Loucy (cell line): ENCODE data around the gene SRD5A3.

Experiments
- H2AFZ ChIP-seq: fragments of 200-600 bp; sonication (generic); 2 replicates; pipeline ENCODE4 v1.6.0; 2016; ENCODE audit warnings: antibody characterized with exemption, mild to moderate bottlenecking, low read length, moderate library complexity
- H3F3A ChIP-seq: fragments of 200-600 bp; 2 replicates; pipeline ENCODE4 v1.6.0; 2016; ENCODE audit warnings: antibody characterized with exemption, low read depth, mild to moderate bottlenecking
- H3K27me3 ChIP-seq: fragments of 200-600 bp; sonication (generic); 2 replicates; pipeline ENCODE4 v1.6.1; 2014; ENCODE audit warnings: low read length, mild to moderate bottlenecking; ENCODE audit not compliant: insufficient read depth, poor library complexity, severe bottlenecking
- H3K36me3 ChIP-seq: fragments of 200-600 bp; sonication (generic); 2 replicates; pipeline ENCODE4 v1.6.1; 2016; ENCODE audit warnings: low read length; ENCODE audit not compliant: insufficient read depth
- H3K4me1 ChIP-seq: fragments of 200-600 bp; sonication (generic); 2 replicates; pipeline ENCODE4 v1.5.1; 2014; ENCODE audit warnings: low read length, mild to moderate bottlenecking; ENCODE audit not compliant: insufficient read depth, poor library complexity, severe bottlenecking
- H3K4me2 ChIP-seq: fragments of 200-600 bp; sonication (generic); 2 replicates; pipeline ENCODE4 v1.6.0; 2014; ENCODE audit warnings: antibody characterized with exemption, low read length, low read depth, mild to moderate bottlenecking; ENCODE audit not compliant: poor library complexity, severe bottlenecking
- H3K4me3 ChIP-seq: fragments of 200-600 bp; sonication (generic); 2 replicates; pipeline ENCODE4 v1.5.1; 2014; ENCODE audit warnings: low read length, mild to moderate bottlenecking, mixed read lengths; ENCODE audit not compliant: poor library complexity, severe bottlenecking
- H3K79me2 ChIP-seq: fragments of 200-600 bp; sonication (generic); 2 replicates; pipeline ENCODE4 v1.6.1; 2014; ENCODE audit warnings: low read length; ENCODE audit not compliant: insufficient read depth
- H3K9ac ChIP-seq: fragments of 200-600 bp; sonication (generic); 2 replicates; pipeline ENCODE4 v1.6.0; 2014; ENCODE audit warnings: mild to moderate bottlenecking, low read depth, low read length, moderate library complexity; ENCODE audit not compliant: poor library complexity, severe bottlenecking
- H3K9me2 ChIP-seq: fragments of 200-600 bp; sonication (generic); replicated peaks from 2 replicates; pipeline ENCODE4 v1.6.1; 2016; ENCODE audit warnings: low read depth, low read length, mixed read lengths
- H3K9me3 ChIP-seq: fragments of 200-600 bp; sonication (generic); 2 replicates; pipeline ENCODE4 v1.6.1; 2014; ENCODE audit warnings: mild to moderate bottlenecking, antibody characterized with exemption, low read length, low read depth; ENCODE audit not compliant: insufficient read depth
- H4K20me1 ChIP-seq: fragments of 200-600 bp; sonication (generic); 2 replicates; pipeline ENCODE4 v1.6.0; 2014; ENCODE audit warnings: antibody characterized with exemption, low read length, mild to moderate bottlenecking; ENCODE audit not compliant: insufficient read depth, poor library complexity, severe bottlenecking
- CTCF ChIP-seq: fragments of 200-600 bp; sonication (generic); conservative IDR thresholded peaks from 2 replicates; pipeline ENCODE4 v1.5.1; 2014; ENCODE audit warnings: mild to moderate bottlenecking, antibody characterized with exemption, low read length
- EZH2phosphoT487 ChIP-seq: fragments of 200-600 bp; IDR thresholded peaks from 2 replicates; pipeline ENCODE4 v1.6.1; 2018; ENCODE audit warnings: antibody characterized with exemption, mild to moderate bottlenecking, moderate library complexity, borderline replicate concordance

The SRD5A3 gene

GRCh38 chr4:55393461-55394320 is 47.6 kb downstream of the SRD5A3 start:
- peaks cover 29% of the 10 kb centered on the region for H3K79me2 ChIP-seq
- no peaks in the 10 kb centered on the region for H3K36me3 ChIP-seq
- no peak overlapping the region for H3K4me2 ChIP-seq
- no peak for TF ChIP-seq EZH2phosphoT487
- TF ChIP-seq CTCF, result no peak
- peaks cover 26% of the 10 kb centered on the region for H4K20me1 ChIP-seq
- no peaks in the 10 kb centered on the region for H3F3A ChIP-seq
- peak overlapping the region; percentile 29; the same call in 1 of the 2 replicates for H2AFZ ChIP-seq
- peaks cover 21% of the 10 kb centered on the region for H3K4me1 ChIP-seq
- H3K9me2 ChIP-seq, result no peaks in the 10 kb centered on the region
- no peak overlapping the region for H3K4me3 ChIP-seq
- no peak overlapping the region for H3K9ac ChIP-seq
- H3K9me3 ChIP-seq, result no peaks in the 10 kb centered on the region
- peaks cover 4% of the 10 kb centered on the region for H3K27me3 ChIP-seq

DNA sequence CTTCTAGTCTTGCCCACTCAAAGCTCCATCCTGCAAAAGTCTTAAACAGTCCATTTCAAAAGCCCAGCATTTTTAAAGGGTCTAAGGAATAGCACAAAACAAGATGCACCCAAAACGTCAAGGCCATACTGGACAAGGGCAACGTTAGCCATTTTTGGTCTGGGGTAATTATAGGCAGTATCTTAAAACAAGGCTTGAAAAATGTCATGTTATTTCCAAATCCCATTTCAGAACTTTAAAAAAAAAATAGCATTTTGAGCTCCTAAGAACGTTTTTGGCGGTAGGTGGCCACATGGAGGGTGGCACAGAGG is 49.1 kb downstream of the SRD5A3 start:
- H3K4me1 ChIP-seq, result peaks cover 29% of the 10 kb centered on the region
- peak overlapping the region; percentile 74 for H3K4me2 ChIP-seq
- peak overlapping the region; percentile 96 for H3K9ac ChIP-seq
- H3K36me3 ChIP-seq, result no peaks in the 10 kb centered on the region
- TF ChIP-seq CTCF (peak; percentile 37), EZH2phosphoT487 (no peak)
- no peaks in the 10 kb centered on the region for H3K9me3 ChIP-seq
- H3K9me2 ChIP-seq, result no peaks in the 10 kb centered on the region
- H2AFZ ChIP-seq, result peak overlapping the region; percentile 90
- H3K79me2 ChIP-seq, result peaks cover 42% of the 10 kb centered on the region
- H3K4me3 ChIP-seq, result peak overlapping the region; percentile 100
- no peaks in the 10 kb centered on the region for H3F3A ChIP-seq
- peaks cover 4% of the 10 kb centered on the region for H3K27me3 ChIP-seq
- peaks cover 39% of the 10 kb centered on the region for H4K20me1 ChIP-seq

DNA sequence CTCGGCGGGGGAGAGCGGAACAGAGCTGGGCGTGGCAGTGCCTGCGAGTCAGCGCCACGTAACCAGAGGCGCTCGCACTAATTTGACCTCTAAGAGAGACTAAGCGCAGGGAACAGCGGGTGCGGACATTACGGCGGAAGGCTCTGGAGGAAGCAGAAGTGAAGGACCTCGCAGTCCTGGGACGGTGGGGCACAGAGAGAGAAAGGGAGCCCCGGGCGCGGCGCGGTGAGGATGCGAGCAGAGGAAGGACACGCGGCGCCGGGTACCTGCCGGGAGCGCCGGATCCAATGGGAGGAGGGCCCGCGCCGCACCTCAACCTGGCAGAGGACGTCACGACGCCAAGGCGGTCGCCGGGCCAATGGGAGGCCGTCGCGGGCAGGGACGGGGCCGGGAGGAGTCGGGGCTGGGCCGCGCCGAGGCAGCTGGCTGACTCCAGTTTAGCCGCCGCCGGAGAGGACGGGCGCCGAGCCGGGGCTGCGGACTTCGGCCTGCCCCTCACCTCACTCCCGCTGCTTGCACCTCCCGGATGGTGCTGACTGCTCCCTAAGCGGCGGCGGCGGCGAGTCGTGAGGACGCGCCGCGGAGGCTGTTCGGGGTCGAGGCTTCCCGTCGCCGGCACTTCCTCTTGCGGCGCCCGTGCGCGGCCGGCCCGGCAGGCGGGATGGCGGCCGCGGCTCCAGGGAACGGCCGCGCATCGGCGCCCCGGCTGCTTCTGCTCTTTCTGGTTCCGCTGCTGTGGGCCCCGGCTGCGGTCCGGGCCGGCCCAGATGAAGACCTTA is 49.7 kb downstream of the SRD5A3 start, which contains the start of gene TMEM165:
Gene TMEM165 (plus strand): TSS at position 429 of the 779 bp plus-strand sequence. CDS start 233 bp downstream, at position 662.
- H3K9me2 ChIP-seq, result no peaks in the 10 kb centered on the region
- H3K36me3 ChIP-seq, result no peaks in the 10 kb centered on the region
- peaks cover 43% of the 10 kb centered on the region for H4K20me1 ChIP-seq
- peaks cover 46% of the 10 kb centered on the region for H3K79me2 ChIP-seq
- H3F3A ChIP-seq, result no peaks in the 10 kb centered on the region
- peaks cover 30% of the 10 kb centered on the region for H3K4me1 ChIP-seq
- H3K4me3 ChIP-seq, result peak within 1 kb of the TSS; percentile 100
- H3K9me3 ChIP-seq, result no peaks in the 10 kb centered on the region
- H3K27me3 ChIP-seq, result peaks cover 4% of the 10 kb centered on the region
- peak within 1 kb of the TSS; percentile 90 for H2AFZ ChIP-seq
- peak within 1 kb of the TSS; percentile 96 for H3K9ac ChIP-seq
- peak within 1 kb of the TSS; percentile 95 for H3K4me2 ChIP-seq
- TF ChIP-seq CTCF, result no peak
- no peak for TF ChIP-seq EZH2phosphoT487
